SK-N-MC (cell line): ENCODE results near the gene RGL3.

Source experiments
- DNase-seq: peaks from one replicate; pipeline ENCODE4 v3.0.0-alpha.2; 2011; ENCODE audit warnings: low read depth, low spot score
- H3K27ac ChIP-seq: fragments of 200-600 bp; sonication (generic); 2 replicates; pipeline ENCODE4 v1.5.1; 2016; ENCODE audit warnings: mixed run types
- H3K36me3 ChIP-seq: fragments of 200-600 bp; sonication (generic); 2 replicates; pipeline ENCODE4 v1.6.1; 2017; ENCODE audit warnings: antibody characterized with exemption, low read length, mixed read lengths; ENCODE audit not compliant: insufficient read depth
- H3K4me3 ChIP-seq: fragments of 200-600 bp; sonication (generic); 2 replicates; pipeline ENCODE4 v1.5.1; 2016
- H3K9ac ChIP-seq: fragments of 200-600 bp; sonication (generic); 2 replicates; pipeline ENCODE4 v1.8.0; 2017; ENCODE audit warnings: mixed run types, mixed read lengths; ENCODE audit not compliant: insufficient read length
- H3K9me3 ChIP-seq: fragments of 200-600 bp; sonication (generic); 2 replicates; pipeline ENCODE4 v1.6.1; 2017; ENCODE audit warnings: low read depth, mild to moderate bottlenecking, antibody characterized with exemption, low read length, moderate library complexity, mixed read lengths
- EZH2 ChIP-seq: fragments of 200-600 bp; sonication (generic); IDR thresholded peaks from one replicate; pipeline ENCODE4 v1.6.1; 2017; ENCODE audit warnings: antibody characterized with exemption
- FOXP2 ChIP-seq: optimal IDR thresholded peaks from 2 replicates; pipeline ENCODE3; 2011; ENCODE audit warnings: mild to moderate bottlenecking, moderate library complexity; ENCODE audit not compliant: insufficient read depth; ENCODE audit errors: extremely low read length, control extremely low read depth
- POLR2AphosphoS5 ChIP-seq: IDR thresholded peaks from 2 replicates; pipeline ENCODE4 v1.6.1; 2012; ENCODE audit warnings: mild to moderate bottlenecking, low read depth, low read length, borderline replicate concordance

Gene RGL3

DNA sequence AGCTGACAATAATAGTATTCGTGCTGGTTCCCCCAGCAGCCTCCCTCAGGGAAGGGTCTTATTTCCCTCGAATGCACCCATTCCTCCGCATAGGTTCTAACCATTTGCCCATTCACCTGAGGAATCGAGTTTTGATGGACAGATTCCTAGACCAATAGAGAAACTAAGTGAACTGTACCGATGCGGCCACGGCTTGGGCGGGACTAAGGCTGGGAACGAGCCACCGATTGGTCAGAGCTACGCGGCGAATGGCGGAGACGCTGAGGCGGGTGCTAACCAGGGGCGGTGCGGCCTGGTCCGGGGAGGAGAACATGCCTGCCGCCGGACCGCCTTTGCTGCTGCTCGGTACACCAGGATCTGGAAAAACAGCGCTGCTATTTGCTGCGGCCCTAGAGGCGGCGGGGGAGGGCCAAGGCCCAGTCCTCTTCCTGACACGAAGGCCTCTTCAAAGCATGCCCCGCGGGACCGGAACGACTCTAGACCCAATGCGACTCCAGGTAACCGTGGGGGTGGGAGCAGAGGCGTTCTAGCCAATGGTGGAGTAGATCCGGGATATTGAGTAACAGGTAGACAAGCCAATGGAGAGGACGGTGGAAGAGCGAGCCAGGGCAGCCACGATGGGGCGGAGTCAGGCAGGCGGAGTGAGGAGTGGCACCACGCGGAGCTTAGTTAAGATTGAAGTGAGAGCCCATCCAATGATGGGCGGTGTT lies 44.5 kb downstream of the RGL3 start, which contains the start of gene SWSAP1:
Gene SWSAP1, plus strand, starts transcription at position 234 of the 710 bp plus-strand sequence. Its CDS starts 15 bp downstream, at position 249.
- H3K9me3 ChIP-seq = no peaks in the 10 kb centered on the region
- H3K9ac ChIP-seq = peak within 1 kb of the TSS; percentile 92
- H3K27ac ChIP-seq = peak within 1 kb of the TSS; percentile 94
- peak; percentile 98 for DNase-seq
- no peak for TF ChIP-seq EZH2
- peak; percentile 6 for TF ChIP-seq FOXP2
- TF ChIP-seq POLR2AphosphoS5 = peak; percentile 66; the same call in 1 of the 2 replicates
- H3K36me3 ChIP-seq = peaks cover 6% of the 10 kb centered on the region; the same call in 1 of the 2 replicates
- H3K4me3 ChIP-seq = peak within 1 kb of the TSS; percentile 92

DNA sequence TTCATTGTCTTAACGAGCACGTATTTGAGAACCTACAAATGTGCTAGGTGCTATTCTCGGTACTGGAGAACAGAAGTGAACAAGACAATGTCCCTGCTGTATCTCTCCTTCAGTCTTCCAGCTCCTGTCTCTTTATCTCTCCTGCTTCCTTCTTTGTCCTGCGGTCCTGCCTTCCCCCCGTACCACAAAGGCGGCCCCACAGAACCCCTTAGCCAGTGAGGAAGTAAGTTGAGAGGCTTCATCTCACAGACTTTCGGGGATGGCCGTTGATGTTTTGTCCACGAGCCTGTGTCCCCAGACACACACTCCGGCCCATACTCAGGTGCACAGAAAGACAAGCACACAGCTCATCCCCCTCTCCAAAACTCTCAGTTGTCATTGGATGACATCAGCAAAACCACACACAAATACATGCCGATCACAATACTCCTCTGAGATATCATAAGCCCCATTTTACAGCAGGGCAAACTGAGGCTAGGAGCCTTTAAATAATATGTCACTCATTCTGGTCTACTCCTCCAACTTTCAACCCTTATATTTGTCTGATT lies 45.2 kb downstream of the RGL3 start:
- DNase-seq = no peak
- H3K9ac ChIP-seq = no peak overlapping the region
- H3K4me3 ChIP-seq = peak overlapping the region; percentile 92
- TF ChIP-seq FOXP2 (no peak), POLR2AphosphoS5 (no peak), EZH2 (no peak)
- H3K36me3 ChIP-seq = peaks cover 6% of the 10 kb centered on the region; the same call in 1 of the 2 replicates
- no peak overlapping the region for H3K27ac ChIP-seq
- no peaks in the 10 kb centered on the region for H3K9me3 ChIP-seq

DNA sequence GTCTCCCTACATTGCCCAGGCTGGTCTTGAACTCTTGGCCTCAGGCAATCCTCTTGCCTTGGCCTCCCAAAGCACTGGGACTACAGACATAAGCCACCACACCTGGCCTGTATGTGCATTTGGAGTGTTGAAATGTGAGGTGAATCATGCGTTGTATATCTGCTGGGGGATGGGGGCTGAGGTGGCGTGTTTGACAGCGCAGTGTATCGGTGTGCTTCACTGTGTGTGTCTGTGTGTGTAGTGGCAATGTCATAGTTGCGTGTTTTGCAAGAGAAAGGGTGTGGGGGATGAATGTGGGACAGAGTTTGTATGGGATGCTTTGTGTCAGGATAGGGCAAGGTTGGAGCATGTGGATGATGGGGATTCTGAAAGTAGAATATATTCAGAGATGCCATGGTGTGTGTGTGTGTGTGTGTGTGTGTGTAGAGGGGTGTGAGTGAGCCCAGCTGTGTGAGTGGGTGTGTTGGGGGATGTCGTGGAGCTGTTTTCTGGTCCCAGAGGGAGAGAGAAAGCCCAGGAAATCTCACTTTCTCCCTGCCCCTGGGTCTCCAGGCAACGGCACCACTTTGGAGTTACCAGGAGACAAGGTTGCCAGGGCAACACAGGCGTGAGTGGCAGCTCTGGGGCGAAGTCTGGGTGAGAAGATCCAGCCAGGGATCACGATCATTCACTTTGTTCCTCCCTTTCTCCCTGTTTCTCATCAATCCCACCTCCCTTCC lies 45.8 kb downstream of the RGL3 start:
- no peak for DNase-seq
- no peak overlapping the region for H3K4me3 ChIP-seq
- TF ChIP-seq POLR2AphosphoS5 (no peak), EZH2 (no peak), FOXP2 (no peak)
- H3K9ac ChIP-seq = no peak overlapping the region
- H3K36me3 ChIP-seq = peaks cover 5% of the 10 kb centered on the region; the same call in 1 of the 2 replicates
- H3K9me3 ChIP-seq = no peaks in the 10 kb centered on the region
- H3K27ac ChIP-seq = no peak overlapping the region

DNA sequence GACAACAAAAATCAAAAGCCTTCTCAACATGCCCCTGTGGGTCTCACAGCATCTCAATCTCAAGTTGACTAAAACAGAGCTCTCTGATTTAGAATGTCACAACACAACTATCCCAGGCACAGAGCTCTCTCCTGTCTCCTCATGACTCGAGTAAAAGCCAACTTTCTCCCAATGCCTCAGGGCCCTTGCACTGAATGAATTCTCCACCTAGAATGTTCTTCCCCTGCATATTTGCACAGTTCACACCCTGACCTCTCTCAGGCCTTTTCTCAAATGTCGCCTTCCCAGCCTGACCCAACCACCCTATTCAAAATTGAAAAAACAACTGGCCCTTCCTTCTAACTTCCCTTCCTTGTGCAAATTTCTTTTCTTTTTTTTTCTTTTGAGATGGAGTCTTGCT lies 48.4 kb downstream of the RGL3 start:
- no peak overlapping the region for H3K27ac ChIP-seq
- H3K36me3 ChIP-seq = no peaks in the 10 kb centered on the region
- no peak overlapping the region for H3K4me3 ChIP-seq
- DNase-seq = no peak
- H3K9ac ChIP-seq = no peak overlapping the region
- no peak for TF ChIP-seq FOXP2
- TF ChIP-seq EZH2 = no peak
- no peak for TF ChIP-seq POLR2AphosphoS5
- no peaks in the 10 kb centered on the region for H3K9me3 ChIP-seq

DNA sequence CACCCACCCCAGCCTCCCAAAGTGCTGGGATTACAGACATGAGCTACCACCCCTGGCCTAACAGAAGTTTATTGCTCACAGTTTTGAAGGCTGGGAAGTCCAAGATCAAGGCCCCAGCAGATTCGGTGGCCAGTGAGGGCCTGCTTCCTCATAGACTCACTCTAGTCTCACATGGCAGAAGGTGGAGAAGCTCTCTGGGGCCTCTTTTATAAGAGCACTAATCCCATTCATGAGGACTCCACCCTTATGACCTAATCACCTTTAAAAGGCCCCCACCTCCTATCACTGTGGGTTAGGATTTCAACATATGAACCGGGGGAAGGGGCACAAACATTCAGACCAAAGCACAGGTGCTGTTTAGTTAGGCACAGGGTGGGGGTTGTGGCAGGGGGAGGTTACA lies 51.6 kb downstream of the RGL3 start:
- H3K4me3 ChIP-seq = no peak overlapping the region
- no peaks in the 10 kb centered on the region for H3K9me3 ChIP-seq
- H3K36me3 ChIP-seq = no peaks in the 10 kb centered on the region
- no peak for TF ChIP-seq POLR2AphosphoS5
- no peak for TF ChIP-seq EZH2
- no peak for TF ChIP-seq FOXP2
- DNase-seq = no peak
- H3K27ac ChIP-seq = no peak overlapping the region
- no peak overlapping the region for H3K9ac ChIP-seq

DNA sequence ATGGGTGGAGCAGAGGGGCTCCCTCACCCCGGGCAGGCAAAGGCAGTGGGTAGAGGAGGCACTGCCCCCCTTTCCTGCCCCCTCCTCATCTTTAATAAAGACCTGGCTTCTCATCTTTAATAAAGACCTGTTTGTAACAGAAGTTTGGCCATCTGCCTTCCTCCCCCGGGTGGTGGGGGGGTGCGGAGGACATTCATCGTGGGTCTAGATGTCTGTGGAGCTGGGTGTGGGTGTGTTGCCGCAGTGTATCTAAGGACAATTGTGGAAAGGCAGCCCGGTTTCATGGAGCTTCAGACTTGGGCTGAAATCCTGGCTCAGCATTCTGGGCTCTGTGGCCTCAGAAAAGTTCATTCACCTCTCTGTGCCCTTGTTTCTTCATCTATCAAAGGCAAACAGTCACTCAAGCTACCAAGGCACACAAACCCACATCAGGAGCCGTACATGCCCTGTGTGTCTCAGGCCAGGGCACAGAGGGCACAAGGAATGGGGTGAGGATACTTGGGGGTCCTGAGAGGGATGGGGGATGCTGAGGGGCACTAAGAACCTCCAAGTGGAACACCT lies 53.5 kb downstream of the RGL3 start:
- no peak for TF ChIP-seq EZH2
- TF ChIP-seq POLR2AphosphoS5 = no peak
- no peak for TF ChIP-seq FOXP2
- H3K36me3 ChIP-seq = no peaks in the 10 kb centered on the region
- H3K9me3 ChIP-seq = no peaks in the 10 kb centered on the region
- DNase-seq = no peak
- H3K4me3 ChIP-seq = no peak overlapping the region
- H3K9ac ChIP-seq = no peak overlapping the region
- H3K27ac ChIP-seq = no peak overlapping the region

DNA sequence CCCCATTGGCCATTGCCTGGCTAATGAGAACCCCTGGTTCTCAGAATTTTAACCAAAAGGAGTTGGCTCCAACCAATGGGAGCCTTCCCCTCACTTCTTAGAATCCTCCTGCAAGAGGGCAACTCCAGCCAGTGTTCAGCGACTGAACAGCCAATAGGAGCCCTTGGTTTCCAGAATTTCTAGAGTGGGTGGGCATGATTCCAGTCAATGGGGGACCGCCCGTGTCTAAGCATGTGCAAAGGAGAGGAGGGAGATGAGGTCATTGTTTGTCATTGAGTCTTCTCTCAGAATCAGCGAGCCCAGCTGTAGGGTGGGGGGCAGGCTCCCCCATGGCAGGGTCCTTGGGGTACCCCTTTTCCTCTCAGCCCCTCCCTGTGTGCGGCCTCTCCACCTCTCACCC lies 54.2 kb downstream of the RGL3 start:
- H3K36me3 ChIP-seq = no peaks in the 10 kb centered on the region
- TF ChIP-seq POLR2AphosphoS5 = no peak
- no peak for TF ChIP-seq FOXP2
- no peak for TF ChIP-seq EZH2
- H3K9ac ChIP-seq = no peak overlapping the region
- no peak overlapping the region for H3K27ac ChIP-seq
- no peak for DNase-seq
- H3K9me3 ChIP-seq = no peaks in the 10 kb centered on the region
- H3K4me3 ChIP-seq = no peak overlapping the region

DNA sequence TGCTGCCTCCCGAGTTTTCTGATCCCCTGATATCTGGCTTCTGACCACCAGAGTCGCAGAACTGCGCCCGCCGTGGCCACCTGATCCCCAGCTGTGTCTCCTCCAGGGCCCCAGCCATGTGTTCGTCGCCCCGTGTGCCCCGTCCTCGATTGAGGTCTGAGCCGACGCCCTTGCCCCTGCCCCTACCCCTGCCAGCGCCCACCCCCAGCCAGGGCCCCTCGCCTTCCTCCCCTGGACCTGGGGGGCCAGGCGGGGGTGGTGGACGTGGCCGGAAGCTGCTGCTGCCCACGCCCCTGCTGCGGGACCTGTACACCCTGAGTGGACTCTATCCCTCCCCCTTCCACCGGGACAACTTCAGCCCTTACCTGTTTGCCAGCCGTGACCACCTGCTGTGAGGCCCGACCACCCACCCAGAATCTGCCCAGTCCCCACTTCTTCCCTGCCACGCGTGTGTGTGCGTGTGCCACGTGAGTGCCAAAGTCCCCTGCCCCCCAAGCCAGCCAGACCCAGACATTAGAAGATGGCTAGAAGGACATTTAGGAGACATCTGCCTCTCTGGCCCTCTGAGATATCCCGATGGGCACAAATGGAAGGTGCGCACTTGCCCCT lies 54.7 kb downstream of the RGL3 start:
- Histone ChIP-seq H3K27ac (no peak overlapping the region), H3K9ac (no peak overlapping the region), H3K36me3 (no peaks in the 10 kb centered on the region), H3K9me3 (no peaks in the 10 kb centered on the region), H3K4me3 (no peak overlapping the region)
- DNase-seq = no peak
- TF ChIP-seq FOXP2 (no peak), POLR2AphosphoS5 (no peak), EZH2 (no peak)
